Naive thymus-derived CD8-positive, alpha-beta T cell (primary cell): ENCODE measurements around the gene FRAT1. TPM values are rescaled to one million over a fixed set of nuclear protein-coding genes. Genes with fewer than 3 reads are reported as not detected.
A peak's percentile ranks its signal among the peaks of the same experiment; 100 is the strongest.

ENCODE experiments used
- ATAC-seq, 2 donors: fragments of 150-1000 bp; cut with Tn5 transposase in 1 of 2; sonication (Bioruptor Pico), chemical (Tn5 transposase) in 1 of 2; 1 replicate in 1 of 2; 2 replicates in 1 of 2; pipeline ENCODE4 v1.10.0; 2021; ENCODE audit warnings: mild to moderate bottlenecking in 2 of 2, moderate library complexity in 2 of 2
- POLR2A ChIA-PET: fragments of 350-600 bp; sonication (Branson Sonifier 250); formaldehyde crosslinking; loops from one replicate; lab custom pipeline; 2021; ENCODE audit warnings: antibody characterized with exemption; lab: Charles Lee
- DNase-seq, 10 donors: peaks; one replicate each; pipeline versions ENCODE4 v3.0.0 to v3.0.0-alpha.2; 2020 to 2022
- H3K27ac Mint-ChIP-seq, 10 donors: one replicate each; pipeline ENCODE4 v1.8.0; 2020 to 2022; ENCODE audit warnings: mild to moderate bottlenecking in 10 of 10, mixed read lengths in 10 of 10, moderate library complexity in 4 of 10, inconsistent platforms in 1 of 10
- H3K27me3 Mint-ChIP-seq, 5 donors: one replicate each; pipeline ENCODE4 v1.8.0; 2021 to 2022; ENCODE audit warnings: mixed read lengths in 5 of 5
- H3K36me3 Mint-ChIP-seq, 3 donors: one replicate each; pipeline ENCODE4 v1.8.0; 2020 to 2022; ENCODE audit warnings: mixed read lengths in 3 of 3, mild to moderate bottlenecking in 2 of 3, inconsistent platforms in 1 of 3
- H3K4me1 Mint-ChIP-seq, 4 donors: one replicate each; pipeline ENCODE4 v1.8.0; 2021 to 2022; ENCODE audit warnings: mixed read lengths in 4 of 4
- H3K4me3 Mint-ChIP-seq, 10 donors: one replicate each; pipeline ENCODE4 v1.8.0; 2020 to 2022; ENCODE audit warnings: mild to moderate bottlenecking in 10 of 10, mixed read lengths in 10 of 10, moderate library complexity in 6 of 10, inconsistent platforms in 1 of 10
- H3K9me3 Mint-ChIP-seq, 9 donors: one replicate each; pipeline ENCODE4 v1.8.0; 2020 to 2022; ENCODE audit warnings: mixed read lengths in 9 of 9, mild to moderate bottlenecking in 3 of 9, inconsistent platforms in 1 of 9, moderate library complexity in 1 of 9
- polyA plus RNA-seq, 3 donors: library from polyadenylated mRNA; unstranded; fragments of 300-500 nt; fragmentation: Illumina TruSeq; gene quantifications; one replicate each; pipeline ENCODE4 v1.2.3, GENCODE V29; 2021
- total RNA-seq, 8 experiments: library from RNA in 2 of 8; stranded (reverse) in 2 of 8; gene quantifications; one replicate each; pipeline ENCODE4 v1.2.3 and lab custom pipeline; 2021 to 2026

Gene FRAT1
- total and polyA plus RNA-seq, 5 experiments from 2014 or later: 7.5 to 19.1 (median 12.8) TPM

DNA sequence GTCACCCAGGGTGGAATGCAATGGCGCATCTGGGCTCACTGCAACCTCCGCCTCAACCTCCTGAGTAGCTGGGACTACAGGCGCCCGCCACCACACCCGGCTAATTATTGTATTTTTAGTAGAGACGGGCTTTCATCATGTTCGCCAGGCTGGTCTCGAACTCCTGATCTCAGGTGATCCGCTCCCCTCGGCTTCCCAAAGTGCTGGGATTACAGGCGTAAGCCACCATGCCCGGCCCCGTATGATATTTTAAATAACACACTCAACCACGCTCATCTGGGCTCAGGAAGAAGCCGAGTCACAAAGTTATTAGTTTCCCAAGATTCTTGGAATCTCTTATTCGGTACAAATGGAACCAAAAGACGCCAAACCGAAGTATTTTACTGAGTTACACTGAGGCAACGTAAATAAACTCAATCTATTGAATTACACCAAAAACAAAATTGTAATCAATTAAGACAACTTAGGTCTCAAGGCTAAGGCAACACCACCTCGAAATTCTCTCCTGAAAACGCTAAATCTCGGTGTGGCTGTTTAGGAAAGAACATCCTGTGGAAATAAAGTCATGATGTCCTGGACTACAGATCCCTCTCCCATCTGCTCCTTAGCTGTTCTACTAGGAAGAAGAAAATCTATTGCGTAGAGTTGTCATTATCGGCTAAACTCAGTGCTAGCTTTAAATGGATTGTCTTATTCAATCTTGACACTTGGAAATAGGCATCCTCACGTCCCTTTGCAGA lies 27.5 kb upstream of the FRAT1 start:
- H3K27ac Mint-ChIP-seq: peak overlapping the region; percentile 44 to 96 (median 86)
- peaks cover 0 to 2% (median 0%) of the 10 kb centered on the region in 5 donors for H3K27me3 Mint-ChIP-seq
- no peak for ATAC-seq
- POLR2A ChIA-PET: interaction anchor here (0.6 to 3.8 kb wide), 4 partner anchors 11 to 42 kb away, joined by 3 to 24 read pairs (median 6); partner anchors contain the start of genes FRAT1 and FRAT2
- peaks cover 0 to 15% (median 0%) of the 10 kb centered on the region in 3 donors for H3K36me3 Mint-ChIP-seq
- H3K9me3 Mint-ChIP-seq: no peaks in the 10 kb centered on the region
- peaks cover 16 to 26% (median 21%) of the 10 kb centered on the region in 4 donors for H3K4me1 Mint-ChIP-seq
- H3K4me3 Mint-ChIP-seq: peak overlapping the region; percentile 87 to 98 (median 92)
- no peak for DNase-seq

DNA sequence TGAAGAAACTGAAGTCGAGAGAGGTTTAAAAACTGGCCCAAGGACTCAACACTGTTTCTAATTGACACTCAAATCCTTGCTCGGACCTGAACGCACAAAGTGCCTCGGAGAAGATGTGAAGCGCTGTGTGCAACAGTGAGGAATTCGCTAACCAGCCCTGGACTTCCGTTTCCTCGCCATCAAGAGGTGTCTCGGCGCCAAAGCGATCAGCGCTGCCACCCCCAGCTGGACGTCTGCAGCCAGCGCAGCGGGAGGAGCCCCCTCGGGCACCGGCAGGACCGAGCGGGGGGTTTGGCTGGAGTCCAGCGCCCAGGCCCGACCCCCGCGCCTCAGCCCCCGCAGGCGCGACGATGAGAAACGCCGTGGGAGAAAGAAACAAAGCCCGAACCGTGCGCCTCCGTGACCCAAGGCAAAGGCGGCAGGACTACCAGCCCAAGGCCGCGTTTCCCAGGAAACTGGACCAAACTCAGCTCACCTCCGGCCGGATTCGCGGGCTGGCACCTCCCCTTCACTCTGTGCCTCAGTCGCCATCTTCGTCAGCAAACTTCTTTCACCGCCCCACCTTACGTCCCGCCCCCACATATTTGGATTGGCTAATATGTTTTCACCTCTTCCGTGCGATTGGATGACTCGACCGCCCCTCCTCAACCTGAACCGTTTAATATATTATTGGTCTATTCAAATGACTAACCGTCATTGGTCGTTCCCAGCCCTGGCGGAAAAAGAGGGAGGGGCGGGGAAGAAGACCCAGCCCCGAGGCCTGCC lies 26.8 kb upstream of the FRAT1 start, which contains the start of gene ARHGAP19:
Gene ARHGAP19, minus strand, starts transcription at position 541 of the 765 bp plus-strand sequence. Its CDS starts 10 bp downstream, at position 531.
- peak within 1 kb of the TSS; percentile 44 to 96 (median 87) for H3K27ac Mint-ChIP-seq
- POLR2A ChIA-PET: interaction anchor here (0.6 to 3.8 kb wide), 4 partner anchors 12 to 42 kb away, joined by 3 to 24 read pairs (median 6); partner anchors contain the start of genes FRAT1 and FRAT2
- peak within 1 kb of the TSS; percentile 87 to 98 (median 92) for H3K4me3 Mint-ChIP-seq

DNA sequence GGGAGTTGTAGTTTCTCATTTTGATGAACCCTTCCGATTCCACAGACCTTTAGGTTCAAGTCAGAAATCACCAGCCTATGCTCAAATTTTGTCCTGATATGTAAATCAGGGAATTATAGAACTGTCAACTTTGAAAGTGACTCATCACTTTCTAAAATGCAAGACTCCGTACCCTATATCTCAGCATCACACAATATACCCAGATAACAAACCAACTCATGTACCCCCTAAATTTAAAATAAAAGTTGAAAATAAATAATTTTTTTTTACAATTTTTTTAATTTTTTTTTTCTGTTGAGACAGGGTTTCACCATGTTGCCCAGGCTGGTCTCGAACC lies 26.2 kb upstream of the FRAT1 start:
- H3K4me3 Mint-ChIP-seq: peak overlapping the region; percentile 87 to 98 (median 92)
- POLR2A ChIA-PET: interaction anchor here (3.8 kb wide), 1 partner anchor 27 kb away, joined by 24 read pairs; the partner anchor contains the start of gene FRAT1
- H3K36me3 Mint-ChIP-seq: peaks cover 0 to 8% (median 0%) of the 10 kb centered on the region in 3 donors
- ATAC-seq: no peak
- H3K4me1 Mint-ChIP-seq: peaks cover 16 to 26% (median 21%) of the 10 kb centered on the region in 4 donors
- H3K9me3 Mint-ChIP-seq: no peaks in the 10 kb centered on the region
- no peak for DNase-seq
- peaks cover 0 to 2% (median 1%) of the 10 kb centered on the region in 5 donors for H3K27me3 Mint-ChIP-seq
- H3K27ac Mint-ChIP-seq: peak overlapping the region; percentile 44 to 96 (median 86)

More for the DNA sequence above, 26.8 kb upstream of the FRAT1 start, which contains the start of gene ARHGAP19:
- H3K36me3 Mint-ChIP-seq: peaks cover 0 to 10% (median 0%) of the 10 kb centered on the region in 3 donors
- peaks cover 0 to 2% (median 0%) of the 10 kb centered on the region in 5 donors for H3K27me3 Mint-ChIP-seq
- no peaks in the 10 kb centered on the region for H3K9me3 Mint-ChIP-seq
- peaks cover 16 to 26% (median 21%) of the 10 kb centered on the region in 4 donors for H3K4me1 Mint-ChIP-seq
- peak; percentile 73 to 97 (median 93) for DNase-seq
- peak; percentile 98 to 100 for ATAC-seq

DNA sequence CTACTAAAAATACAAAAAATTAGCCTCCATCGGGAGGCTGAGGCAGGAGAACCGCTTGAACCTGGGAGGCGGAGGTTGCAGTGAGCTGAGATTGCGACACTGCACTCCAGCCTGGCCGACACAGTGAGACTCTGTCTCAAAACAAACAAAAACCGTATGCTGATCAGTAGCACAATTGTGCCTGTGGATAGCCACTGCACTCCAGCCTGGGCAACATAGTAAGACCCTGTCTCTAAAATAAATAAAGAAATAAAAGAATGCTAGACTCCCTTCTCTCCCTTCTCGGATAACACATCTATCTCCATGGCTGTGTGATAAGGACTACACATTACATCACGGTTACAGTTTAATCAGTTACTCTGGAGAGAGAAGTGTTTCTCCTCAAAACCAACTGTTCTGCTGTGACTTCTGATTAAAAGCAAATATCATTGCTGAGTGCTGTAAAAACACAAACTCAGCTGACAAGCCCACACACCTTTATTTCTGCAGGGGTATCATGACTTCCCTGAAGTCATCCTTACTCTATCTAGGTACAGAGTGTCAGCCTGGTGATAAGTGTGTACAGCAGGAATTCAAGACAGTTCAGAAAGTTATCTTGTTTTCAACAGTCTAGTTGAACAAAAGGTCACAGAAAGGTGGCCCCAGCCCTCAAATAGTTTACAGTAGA lies 21.4 kb upstream of the FRAT1 start:
- Mint-ChIP-seq H3K9me3 (no peaks in the 10 kb centered on the region), H3K27me3 (peaks cover 0 to 2% (median 1%) of the 10 kb centered on the region in 5 donors), H3K27ac (no peak overlapping the region), H3K36me3 (no peaks in the 10 kb centered on the region), H3K4me1 (peaks cover 2 to 3% (median 2%) of the 10 kb centered on the region in 4 donors), H3K4me3 (no peak overlapping the region)
- DNase-seq (no peak), ATAC-seq (no peak)
- POLR2A ChIA-PET: no interaction called here

DNA sequence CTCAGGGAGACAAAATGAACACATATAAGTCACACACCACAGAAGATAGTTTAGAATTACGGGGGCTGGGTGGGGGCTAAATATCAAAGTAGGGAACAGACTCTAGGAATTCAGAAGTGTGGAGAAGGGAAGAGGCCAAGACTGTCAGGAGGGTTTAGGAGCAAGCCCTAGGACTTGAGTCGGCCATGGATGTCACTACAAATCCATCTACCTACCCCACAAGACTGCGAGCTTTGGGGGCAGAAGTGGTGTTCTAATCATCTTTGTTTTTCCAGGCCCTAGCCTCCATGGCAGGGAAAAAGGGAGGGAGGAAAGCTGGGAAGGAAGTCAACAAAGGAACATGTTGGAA lies 20.9 kb upstream of the FRAT1 start:
- H3K36me3 Mint-ChIP-seq: no peaks in the 10 kb centered on the region
- peaks cover 0 to 2% (median 1%) of the 10 kb centered on the region in 5 donors for H3K27me3 Mint-ChIP-seq
- no peaks in the 10 kb centered on the region for H3K4me1 Mint-ChIP-seq
- POLR2A ChIA-PET: no interaction called here
- H3K4me3 Mint-ChIP-seq: no peak overlapping the region
- H3K27ac Mint-ChIP-seq: no peak overlapping the region
- DNase-seq: no peak
- no peak for ATAC-seq
- H3K9me3 Mint-ChIP-seq: no peaks in the 10 kb centered on the region

DNA sequence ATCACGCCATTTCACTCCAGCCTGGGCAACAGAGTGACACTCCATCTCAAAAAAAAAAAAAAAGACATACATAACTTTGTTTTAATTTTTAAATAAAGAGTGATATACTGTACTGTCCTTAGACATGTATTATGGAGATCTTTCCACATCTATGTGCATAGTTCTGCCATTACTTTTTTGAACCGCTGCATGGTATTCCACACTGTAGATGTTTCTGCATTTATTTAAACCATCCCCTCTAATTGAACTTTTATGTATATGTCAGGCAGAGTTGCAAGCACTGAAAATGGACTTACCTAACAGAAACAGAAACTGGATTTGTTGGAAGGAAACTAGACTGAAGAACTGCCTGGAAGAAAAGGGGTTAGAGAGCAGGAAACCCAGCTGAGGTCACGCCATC lies 18.1 kb upstream of the FRAT1 start:
- peaks cover 0 to 1% (median 0%) of the 10 kb centered on the region in 9 donors for H3K9me3 Mint-ChIP-seq
- POLR2A ChIA-PET: interaction anchor here (0.5 kb wide), 1 partner anchor 50 kb away, joined by 4 read pairs; no protein-coding TSS in a partner anchor

DNA sequence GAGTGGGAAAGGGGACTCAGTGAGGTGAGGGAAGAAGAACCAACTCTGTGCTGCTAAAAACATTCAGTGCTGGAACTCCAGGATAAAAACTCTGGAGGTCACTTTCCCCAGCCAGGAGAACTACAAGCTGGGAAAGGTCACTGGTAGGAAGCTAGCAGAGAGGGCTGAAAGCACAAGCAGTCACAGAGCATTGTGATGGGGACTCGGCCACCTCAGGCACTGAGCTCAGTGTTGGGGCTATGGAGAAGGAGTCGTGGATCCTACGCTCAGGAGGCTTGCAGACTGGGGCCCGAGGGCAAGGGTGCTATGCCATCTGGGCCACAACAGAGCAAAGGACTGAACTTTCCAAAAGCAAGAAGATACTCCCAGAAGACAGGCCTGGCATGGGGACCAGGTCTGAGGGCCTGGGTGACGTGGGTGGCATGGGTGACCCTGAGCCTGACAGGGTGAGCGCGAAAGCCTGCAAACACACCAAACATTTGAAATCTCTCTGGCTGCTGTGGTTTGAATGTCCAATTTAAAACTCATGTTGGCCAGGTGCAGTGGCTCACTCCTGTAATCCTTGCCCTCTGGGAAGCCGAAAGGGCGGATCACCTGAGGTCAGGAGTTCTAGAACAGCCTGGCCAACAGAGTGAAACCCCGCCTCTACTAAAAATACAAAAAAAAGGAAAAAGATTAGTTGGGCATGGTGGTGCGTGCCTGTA lies 16.8 kb upstream of the FRAT1 start:
- H3K27ac Mint-ChIP-seq: peak overlapping the region in 1 of 10 donors; percentile 25
- POLR2A ChIA-PET: no interaction called here
- no peak for ATAC-seq

More for the DNA sequence above, 18.1 kb upstream of the FRAT1 start:
- H3K36me3 Mint-ChIP-seq: no peaks in the 10 kb centered on the region
- H3K4me3 Mint-ChIP-seq: no peak overlapping the region
- peaks cover 0 to 2% (median 0%) of the 10 kb centered on the region in 5 donors for H3K27me3 Mint-ChIP-seq
- H3K4me1 Mint-ChIP-seq: no peaks in the 10 kb centered on the region
- DNase-seq (no peak), ATAC-seq (no peak)
- no peak overlapping the region for H3K27ac Mint-ChIP-seq

DNA sequence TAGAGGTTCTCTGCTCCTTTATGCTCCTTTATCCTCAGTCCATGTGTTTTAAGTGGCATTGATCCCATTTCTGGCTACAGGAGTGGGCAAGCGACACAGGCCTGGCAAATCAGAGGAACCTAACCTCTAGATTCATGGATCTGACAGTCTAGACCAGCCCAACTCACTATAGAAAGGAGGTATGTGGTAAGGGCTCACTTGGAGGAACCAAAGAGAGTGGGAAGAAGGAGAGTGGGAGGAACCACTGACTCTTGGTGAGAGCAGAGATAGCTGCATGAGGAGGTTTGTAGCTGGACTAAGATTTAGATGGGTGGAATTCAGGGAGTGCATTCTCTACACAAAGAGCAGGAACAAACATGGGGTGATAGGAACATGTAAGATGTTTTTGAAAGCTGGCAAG lies 11.6 kb upstream of the FRAT1 start:
- H3K27ac Mint-ChIP-seq: peak overlapping the region in 2 of 10 donors; percentile 41 to 70
- ATAC-seq: no peak
- no peak overlapping the region for H3K4me3 Mint-ChIP-seq
- DNase-seq: no peak
- H3K9me3 Mint-ChIP-seq: peaks cover 0 to 1% (median 0%) of the 10 kb centered on the region in 9 donors
- H3K27me3 Mint-ChIP-seq: no peaks in the 10 kb centered on the region
- POLR2A ChIA-PET: no interaction called here
- H3K36me3 Mint-ChIP-seq: no peaks in the 10 kb centered on the region
- H3K4me1 Mint-ChIP-seq: peaks cover 0 to 2% (median 0%) of the 10 kb centered on the region in 4 donors

More for the DNA sequence above, 16.8 kb upstream of the FRAT1 start:
- no peaks in the 10 kb centered on the region for H3K36me3 Mint-ChIP-seq
- no peak overlapping the region for H3K4me3 Mint-ChIP-seq
- H3K4me1 Mint-ChIP-seq: no peaks in the 10 kb centered on the region
- peaks cover 0 to 2% (median 0%) of the 10 kb centered on the region in 5 donors for H3K27me3 Mint-ChIP-seq
- no peak for DNase-seq
- peaks cover 0 to 1% (median 0%) of the 10 kb centered on the region in 9 donors for H3K9me3 Mint-ChIP-seq

DNA sequence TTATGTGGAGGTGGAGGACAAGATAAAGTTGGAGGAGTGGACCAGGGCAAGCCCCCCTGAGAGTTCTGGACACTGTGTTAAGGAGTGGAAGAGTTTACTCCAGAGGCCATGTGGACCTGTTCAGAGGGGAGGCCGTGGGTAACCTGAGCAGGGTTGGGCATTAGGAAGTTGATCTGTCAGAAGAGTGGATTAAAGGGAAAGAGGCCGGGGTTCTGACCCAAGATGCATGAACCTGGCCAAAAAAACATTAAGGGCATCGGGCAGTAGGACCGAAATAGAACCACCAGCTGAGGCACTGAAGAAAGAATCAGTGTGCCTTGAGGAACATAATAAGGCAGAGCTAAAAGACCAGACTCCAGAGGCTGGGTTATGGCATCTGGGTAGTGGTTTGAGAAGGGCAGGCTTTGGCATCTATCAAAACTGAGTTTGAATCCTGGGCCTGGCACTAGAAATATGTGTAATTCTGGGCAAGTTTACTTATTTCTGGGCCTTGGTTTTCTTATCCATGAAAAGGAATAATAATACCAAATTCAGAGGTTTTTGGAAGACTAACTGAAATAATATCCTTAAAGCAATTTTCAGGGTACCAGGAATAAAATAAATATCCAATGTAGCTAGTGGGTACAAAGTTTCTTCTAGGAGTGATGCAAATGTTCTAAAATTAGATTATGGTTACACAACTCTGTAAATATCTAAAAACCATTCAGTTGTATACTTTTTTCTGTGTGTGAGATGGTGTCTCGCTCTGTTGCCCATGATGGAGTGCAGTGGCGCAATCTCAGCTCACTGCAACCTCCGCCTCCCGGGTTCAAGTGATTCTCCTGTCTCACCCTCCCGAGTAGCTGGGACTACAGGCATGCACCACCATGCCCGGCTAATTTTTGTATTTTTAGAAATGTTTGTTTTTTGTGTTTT lies 10.9 kb upstream of the FRAT1 start:
- POLR2A ChIA-PET: interaction anchor here (0.8 to 1.7 kb wide), 2 partner anchors 12 to 92 kb away, joined by 3 to 4 read pairs; no protein-coding TSS in a partner anchor
- peak overlapping the region in 2 of 10 donors; percentile 37 to 41 for H3K27ac Mint-ChIP-seq
- H3K4me3 Mint-ChIP-seq: no peak overlapping the region

DNA sequence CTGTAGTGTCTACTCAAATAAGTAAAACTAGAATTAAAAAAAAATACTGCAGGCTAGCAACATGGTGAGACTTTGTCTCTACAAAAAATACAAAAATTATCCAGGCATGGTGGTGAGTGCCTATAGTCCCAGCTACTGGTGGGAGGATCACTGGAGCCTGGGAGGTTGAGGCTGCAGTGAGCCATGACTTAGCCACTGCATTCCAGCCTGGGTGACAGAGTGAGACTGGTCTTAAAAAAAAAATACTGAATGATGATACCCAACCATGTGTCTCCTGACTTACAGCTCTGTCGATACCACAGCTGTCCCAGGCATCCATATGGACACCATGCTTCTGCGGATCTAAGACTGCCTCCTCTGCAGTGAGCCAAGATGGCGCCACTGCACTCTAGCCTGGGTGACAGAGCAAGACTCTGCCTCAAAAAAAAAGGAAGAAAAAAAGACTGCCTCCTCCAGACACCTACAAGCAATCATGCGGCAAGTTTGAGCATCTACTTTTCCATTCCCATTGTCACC lies 7.9 kb upstream of the FRAT1 start:
- no peak for ATAC-seq
- no peak overlapping the region for H3K27ac Mint-ChIP-seq
- POLR2A ChIA-PET: no interaction called here

More for the DNA sequence above, 10.9 kb upstream of the FRAT1 start:
- no peak for ATAC-seq
- peaks cover 0 to 1% (median 0%) of the 10 kb centered on the region in 9 donors for H3K9me3 Mint-ChIP-seq
- no peaks in the 10 kb centered on the region for H3K27me3 Mint-ChIP-seq
- no peaks in the 10 kb centered on the region for H3K36me3 Mint-ChIP-seq
- H3K4me1 Mint-ChIP-seq: peaks cover 0 to 2% (median 0%) of the 10 kb centered on the region in 4 donors
- no peak for DNase-seq

More for the DNA sequence above, 7.9 kb upstream of the FRAT1 start:
- Mint-ChIP-seq H3K4me1 (peaks cover 0 to 2% (median 0%) of the 10 kb centered on the region in 4 donors), H3K36me3 (no peaks in the 10 kb centered on the region), H3K4me3 (no peak overlapping the region), H3K27me3 (no peaks in the 10 kb centered on the region), H3K9me3 (no peaks in the 10 kb centered on the region)
- no peak for DNase-seq
